CD1c-positive myeloid dendritic cell (primary cell): ENCODE results near the gene TENM4.

Experiments used
- DNase-seq: peaks from one replicate; pipeline ENCODE4 v3.0.0-alpha.2; 2016; ENCODE audit errors: extremely low spot score

The TENM4 gene

DNA sequence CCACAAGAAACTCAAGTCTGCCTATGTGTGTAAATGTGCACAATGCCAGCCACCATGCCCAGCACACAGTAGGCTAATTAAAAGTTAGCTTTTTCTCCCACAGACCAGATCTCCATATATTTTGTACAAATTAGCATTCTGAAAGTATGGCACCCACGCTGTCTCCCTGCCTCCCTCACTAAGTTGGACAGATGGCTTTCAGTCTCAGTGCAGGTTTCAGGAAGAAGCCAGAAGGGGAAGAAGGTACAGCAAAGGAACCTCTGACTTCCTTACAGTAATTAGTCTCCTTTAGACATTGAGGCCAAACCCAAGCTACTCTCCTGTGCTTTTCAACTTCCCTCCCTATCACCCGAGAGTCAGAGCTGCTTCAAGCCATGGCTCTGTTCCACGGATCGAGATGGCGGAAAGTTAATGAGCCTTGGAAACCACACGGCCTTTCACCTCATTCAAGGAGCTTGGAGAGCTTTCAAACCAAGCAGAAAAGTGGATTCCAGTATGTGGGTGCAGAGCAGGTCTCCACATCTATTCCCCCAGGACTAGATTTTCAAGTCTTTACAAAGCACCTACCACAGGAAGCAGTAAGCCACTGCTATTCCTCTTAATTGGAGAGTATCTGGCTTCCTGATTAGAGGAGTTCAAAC, 645.1 kb downstream of the TENM4 start:
- DNase-seq = peak; percentile 28

GRCh38 chr11:78791964-78792363, 648.9 kb downstream of the TENM4 start:
- no peak for DNase-seq

- no peak for DNase-seq
Observed at GRCh38 chr11:78791254-78791653, 649.6 kb downstream of the TENM4 start.

DNA sequence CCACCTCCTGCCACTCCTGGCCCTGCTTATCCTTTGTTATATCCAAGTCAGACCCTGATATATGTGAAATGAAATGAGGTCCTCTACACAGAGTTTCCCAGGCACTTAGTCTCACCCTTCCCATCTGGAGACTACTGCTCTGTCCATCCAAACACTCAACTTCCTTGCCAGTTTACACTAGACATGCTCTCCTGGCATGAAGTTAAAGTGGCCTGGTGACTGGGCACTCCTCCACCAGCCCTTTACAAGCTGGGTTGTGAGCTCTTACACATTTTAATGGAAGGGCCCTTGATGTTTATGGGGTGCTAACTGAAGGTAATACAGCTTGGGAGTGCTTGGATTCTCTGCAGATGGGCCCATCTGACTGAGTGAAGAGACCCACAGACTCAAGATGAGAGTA, 650.0 kb downstream of the TENM4 start:
- DNase-seq = no peak

DNA sequence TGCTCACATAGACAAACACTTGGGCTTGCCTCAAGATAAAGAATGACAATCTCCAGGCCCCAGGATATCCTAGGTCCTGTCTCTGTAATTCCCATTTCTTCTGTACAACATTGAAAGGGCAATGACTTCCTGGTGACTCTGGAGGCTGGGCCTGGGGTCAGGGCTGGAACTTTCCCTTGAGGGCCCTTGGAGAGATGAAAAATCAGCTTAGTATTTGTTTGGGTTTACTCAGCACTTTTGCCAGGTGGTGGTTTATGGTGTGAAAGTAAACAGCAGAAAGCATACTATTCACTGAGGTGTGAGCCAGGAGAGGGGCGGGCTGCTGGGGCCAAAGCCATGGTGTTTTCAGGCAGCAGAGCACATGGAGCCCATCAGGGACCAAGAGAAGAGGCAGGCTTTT, 651.5 kb downstream of the TENM4 start:
- no peak for DNase-seq

DNA sequence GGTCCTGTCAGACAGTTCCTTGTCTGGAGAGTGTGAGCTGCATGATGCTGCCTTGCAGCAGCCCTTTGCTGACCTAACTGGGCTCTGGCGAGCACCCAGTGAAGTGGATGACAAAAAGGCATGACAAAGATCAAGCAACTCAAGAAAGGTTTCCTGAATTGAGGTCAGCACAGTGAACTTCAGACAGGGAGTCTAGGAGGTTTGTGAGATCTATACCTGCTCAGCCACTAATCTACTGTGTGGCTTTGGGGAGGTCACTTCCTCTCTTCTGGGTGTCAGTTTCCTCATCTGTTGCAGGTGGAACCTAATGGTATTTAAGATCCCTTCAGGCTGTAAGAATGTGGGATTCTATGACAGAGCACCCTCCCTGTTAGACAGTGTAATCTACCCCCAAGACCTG, 652.3 kb downstream of the TENM4 start:
- no peak for DNase-seq

GRCh38 chr11:78787696-78788095, 653.1 kb downstream of the TENM4 start:
- DNase-seq = no peak

GRCh38 chr11:78786746-78787145, 654.1 kb downstream of the TENM4 start:
- no peak for DNase-seq

GRCh38 chr11:78786086-78786485, 654.7 kb downstream of the TENM4 start:
- no peak for DNase-seq

DNA sequence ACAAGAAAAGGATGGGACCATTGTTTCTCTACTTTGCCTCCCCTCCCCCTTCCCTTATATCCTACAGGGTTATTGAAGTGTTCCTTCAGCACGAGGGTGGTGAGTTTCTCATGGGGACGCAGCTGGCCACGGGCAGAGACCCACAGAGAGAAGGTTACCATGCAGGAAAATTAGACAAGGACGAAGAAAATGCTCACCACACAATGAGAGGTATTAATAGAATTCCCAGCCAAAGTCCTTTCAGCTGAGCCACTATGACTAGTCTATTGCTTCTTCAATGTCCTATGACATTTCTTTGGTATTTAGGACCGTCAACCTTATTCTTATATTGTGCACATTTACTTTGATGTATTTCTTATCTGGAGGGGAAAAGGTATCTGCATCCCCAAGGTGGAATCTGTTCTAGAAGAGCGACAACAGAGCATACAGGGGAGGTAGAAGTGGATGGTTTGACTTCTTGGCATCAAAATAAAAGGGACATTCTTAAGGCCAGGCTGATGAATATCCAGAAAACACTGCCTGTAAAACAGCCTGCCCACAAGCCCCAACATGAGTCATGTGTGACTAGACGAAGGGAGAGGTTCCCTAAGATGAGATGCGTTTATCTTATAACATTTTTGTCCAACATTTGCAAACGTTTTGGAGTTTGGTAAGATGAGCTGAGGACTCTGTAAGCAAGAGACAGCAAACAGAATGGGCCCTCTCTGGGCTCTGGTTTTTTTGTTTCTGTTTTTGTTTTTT, 656.3 kb downstream of the TENM4 start:
- DNase-seq = no peak

- DNase-seq = no peak
Observed at GRCh38 chr11:78783846-78784245, 657.0 kb downstream of the TENM4 start.

DNA sequence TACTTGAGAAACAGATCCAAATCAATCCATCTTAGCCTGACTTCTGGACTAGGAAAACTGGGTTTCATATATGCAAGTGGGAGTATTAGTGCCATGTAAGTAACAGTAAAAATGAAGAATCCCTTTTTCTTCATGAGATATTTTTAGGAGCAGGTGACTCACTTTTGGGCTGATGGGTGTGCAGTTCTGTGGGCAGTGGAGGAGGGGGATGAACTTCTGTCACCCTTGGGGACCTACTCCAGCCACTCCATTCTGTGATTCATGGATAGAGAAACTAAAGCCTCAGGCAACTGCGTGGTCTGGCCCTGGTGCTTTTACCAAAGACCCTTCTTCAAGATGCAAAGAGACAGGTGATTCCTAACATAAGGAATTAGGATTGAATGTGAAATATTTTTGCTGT, 657.5 kb downstream of the TENM4 start:
- DNase-seq = no peak

GRCh38 chr11:78782725-78783124, 658.1 kb downstream of the TENM4 start:
- DNase-seq = no peak

DNA sequence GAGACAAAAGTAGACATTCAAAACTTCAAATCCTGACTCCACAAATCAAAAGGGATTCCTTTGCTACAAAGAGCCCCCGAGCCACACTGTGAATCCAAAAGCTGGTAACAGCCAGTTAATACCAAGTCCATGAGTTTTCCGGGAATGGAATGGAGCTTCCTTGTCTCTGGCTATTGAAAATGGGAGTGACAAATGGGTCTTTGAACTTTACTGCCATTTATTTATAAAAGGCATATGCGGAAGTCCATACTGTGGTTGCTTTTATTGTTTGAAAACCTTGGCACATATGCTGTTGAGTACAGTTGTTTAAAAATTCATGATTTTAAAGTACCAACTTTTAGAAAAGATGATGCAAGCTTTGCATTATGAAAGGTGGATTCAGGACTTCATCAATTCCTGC, 659.9 kb downstream of the TENM4 start:
- no peak for DNase-seq

DNA sequence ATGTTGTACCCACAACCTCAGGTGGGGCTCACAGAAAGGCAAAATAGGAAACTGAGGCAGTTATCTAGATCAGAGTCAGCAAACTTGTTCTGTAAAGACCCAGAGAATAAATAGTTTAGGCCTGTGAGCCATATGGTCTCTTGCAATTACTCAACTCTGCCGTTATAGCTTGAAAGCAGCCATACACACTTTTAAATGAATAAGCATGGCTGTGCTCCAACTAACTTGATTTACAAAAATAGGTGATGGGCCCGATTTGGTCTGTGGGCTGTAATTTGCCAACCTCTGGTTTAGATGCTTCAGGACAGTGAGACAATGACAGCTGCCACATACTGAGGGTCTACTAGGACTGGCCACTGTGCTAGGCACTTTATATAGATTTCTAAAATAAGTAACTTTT, 667.3 kb downstream of the TENM4 start:
- DNase-seq = no peak

DNA sequence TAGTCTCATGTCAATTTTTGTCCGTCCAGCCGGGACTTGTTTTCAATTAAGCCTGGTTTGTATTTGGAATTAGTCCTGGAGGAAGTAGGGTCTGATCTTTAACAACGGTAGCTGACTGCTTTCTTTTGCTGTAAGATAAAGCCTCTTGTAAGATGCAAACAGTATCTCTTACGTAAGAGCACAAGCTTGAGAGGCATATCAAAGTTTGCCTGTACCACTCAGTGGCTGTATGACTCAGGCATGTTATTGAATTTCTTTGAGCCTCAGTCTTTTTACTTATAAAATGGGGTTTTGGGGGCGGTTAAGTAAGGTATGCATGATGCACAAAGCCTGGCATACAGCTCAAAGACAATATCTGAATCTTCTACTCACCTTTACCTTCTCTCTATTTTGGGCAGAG, 667.8 kb downstream of the TENM4 start:
- no peak for DNase-seq

- DNase-seq = no peak
Observed at GRCh38 chr11:78772186-78772585, 668.6 kb downstream of the TENM4 start.

DNA sequence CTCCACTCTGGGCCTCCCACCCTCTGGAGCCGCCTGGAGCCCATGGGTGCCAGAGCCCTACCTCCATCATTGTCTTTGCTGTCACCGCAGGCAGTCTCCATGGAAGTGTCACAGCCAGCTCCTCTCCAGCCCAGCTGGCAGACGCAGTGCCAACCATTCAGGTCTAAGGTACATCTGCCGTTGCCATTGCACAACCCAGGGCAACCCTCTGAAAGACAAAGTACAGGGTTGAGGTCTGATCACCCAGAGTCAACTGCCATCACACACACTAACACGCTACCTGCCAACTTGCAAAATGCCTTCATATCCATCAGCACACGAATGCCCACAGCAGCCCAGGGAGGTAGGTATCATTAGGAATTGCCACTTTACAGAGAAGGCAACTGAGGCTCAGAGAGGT, 669.9 kb downstream of the TENM4 start:
- no peak for DNase-seq

DNA sequence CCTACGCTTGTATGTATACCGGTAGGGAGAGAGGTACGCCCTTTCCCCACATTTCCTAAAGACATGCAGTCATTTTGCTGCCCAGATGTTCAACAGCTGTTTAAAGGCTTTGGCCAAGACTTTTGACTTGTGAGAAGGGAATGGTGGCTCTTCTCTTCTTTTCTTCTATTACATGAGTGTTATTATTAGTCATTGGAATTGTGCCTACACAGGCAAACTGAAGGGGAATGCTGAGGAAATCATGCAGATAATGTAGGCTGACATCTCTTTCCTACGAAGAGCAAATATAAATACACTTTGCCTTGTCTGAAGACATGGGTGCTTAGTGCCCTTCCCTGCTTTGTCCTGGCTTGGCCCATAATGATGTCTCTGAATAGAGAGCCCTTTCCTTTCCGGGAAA, 671.9 kb downstream of the TENM4 start:
- DNase-seq = no peak

- DNase-seq = no peak
Observed at GRCh38 chr11:78768345-78768744, 672.5 kb downstream of the TENM4 start.

- no peak for DNase-seq
Observed at GRCh38 chr11:78767027-78767932, 673.5 kb downstream of the TENM4 start.

DNA sequence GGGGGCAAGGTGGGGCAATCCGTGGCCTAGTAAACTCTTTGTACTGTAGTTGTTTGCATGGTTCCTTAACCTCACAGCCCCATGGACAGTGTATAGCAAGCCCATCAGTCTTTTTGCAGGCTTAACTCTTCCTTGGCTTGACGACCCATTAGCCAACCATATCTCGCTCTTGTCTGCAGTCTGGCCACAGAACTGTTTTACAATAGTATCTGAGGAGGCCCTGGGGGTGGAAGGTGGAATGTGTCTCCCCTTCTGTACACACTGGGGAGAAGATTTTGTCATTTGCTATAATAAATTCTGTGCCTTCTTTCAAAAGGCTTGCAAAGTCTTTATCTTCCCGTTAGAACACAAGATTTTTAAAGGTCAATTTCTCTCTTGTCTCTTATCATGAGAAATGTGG, 675.9 kb downstream of the TENM4 start:
- DNase-seq = no peak

DNA sequence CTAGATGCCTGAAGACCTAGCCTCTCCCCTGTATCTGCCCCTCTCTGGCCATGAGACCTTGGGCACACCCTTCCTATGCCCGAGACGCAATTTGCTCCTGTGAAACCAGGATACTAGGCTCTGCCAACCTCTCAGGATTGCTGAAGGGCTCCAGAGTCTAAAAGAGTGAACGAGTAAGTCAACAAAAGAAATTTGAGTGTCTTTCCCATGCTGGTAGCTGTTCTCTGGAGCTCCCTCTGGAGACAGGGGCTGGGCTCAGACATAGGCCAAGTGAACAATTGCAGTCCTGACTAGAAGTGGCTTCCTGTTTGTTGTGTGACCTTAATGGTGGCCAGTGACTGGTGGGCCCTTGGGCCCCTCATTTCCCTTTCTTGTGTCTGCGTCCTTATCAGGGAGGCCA, 677.2 kb downstream of the TENM4 start:
- DNase-seq = no peak
